ENCODE results near the gene PTPRG. TPM values are rescaled to one million over a fixed set of nuclear protein-coding genes. Genes with fewer than 3 reads are reported as not detected.
A peak's percentile ranks its signal among the peaks of the same experiment; 100 is the strongest.

PTPRG gene
- total and polyA plus RNA-seq, 2 of the 13 experiments (the other 11 are each of a cell fraction or from before 2014, with no cell fraction given), result 8.0 to 25.3 TPM

GRCh38 chr3:62184559-62184958 is 623.2 kb downstream of the PTPRG start (continued):
- TF ChIP-seq ARID4A (CRISPR knock-in tag; IDR thresholded peaks at IDR 0.05; ENCODE audit: borderline replicate concordance) (peak; percentile 53; the same call in 1 of the 2 replicates), ZNF205 (CRISPR knock-in tag; IDR thresholded peaks at IDR 0.05) (peak; percentile 26; the same call in 1 of the 2 replicates), RXRB (CRISPR knock-in tag; IDR thresholded peaks at IDR 0.05; ENCODE audit: borderline replicate concordance) (0 out of 2 replicates have a peak, but pooled peaks have one; percentile 20), SOX5 (CRISPR knock-in tag; IDR thresholded peaks at IDR 0.05; ENCODE audit: borderline replicate concordance) (peak; percentile 28; the same call in 1 of the 2 replicates), ZFAT (CRISPR knock-in tag; conservative IDR thresholded peaks at IDR 0.05) (peak; percentile 95), TEAD3 (CRISPR knock-in tag; optimal IDR thresholded peaks at IDR 0.05; ENCODE audit: borderline replicate concordance) (peak; percentile 14), POGZ (CRISPR knock-in tag; IDR thresholded peaks at IDR 0.05) (peak; percentile 82), ATF2 (CRISPR knock-in tag; IDR thresholded peaks at IDR 0.05) (peak; percentile 44; the same call in 1 of the 2 replicates), FOXO4 (CRISPR knock-in tag; conservative IDR thresholded peaks at IDR 0.05) (0 out of 2 replicates have a peak, but pooled peaks have one; percentile 27), KLF16 (CRISPR knock-in tag; IDR thresholded peaks at IDR 0.05) (0 out of 4 replicates have a peak, but pooled peaks of 1 of the 2 experiments have one; percentile 35), HBP1 (CRISPR knock-in tag; IDR thresholded peaks at IDR 0.05; ENCODE audit: low read depth) (peak; percentile 38; the same call in 1 of the 2 replicates), ZNF142 (CRISPR knock-in tag; IDR thresholded peaks at IDR 0.05) (no peak), THAP11 (CRISPR knock-in tag; IDR thresholded peaks at IDR 0.05) (peak; percentile 45; the same call in 1 of the 2 replicates), IRF2 (CRISPR knock-in tag; IDR thresholded peaks at IDR 0.05) (0 out of 2 replicates have a peak, but pooled peaks have one; percentile 20), NFE2L2 (IDR thresholded peaks at IDR 0.05; ENCODE audit: low read length) (no peak)

Data from HepG2 (cell line).